Erythroblast (primary cell): ENCODE measurements around the gene DLX5.

Source experiments
- GATA1 ChIP-seq: IDR thresholded peaks from 2 replicates; pipeline ENCODE4 v1.6.1; 2011; ENCODE audit warnings: low read depth, mild to moderate bottlenecking, control low read depth, low read length, moderate library complexity
- POLR2A ChIP-seq: IDR thresholded peaks from 2 replicates; pipeline ENCODE4 v1.6.1; 2011; ENCODE audit warnings: mild to moderate bottlenecking, low read length

- no peak for TF ChIP-seq POLR2A
- TF ChIP-seq GATA1, result no peak
These were observed 28.3 kb downstream of the DLX5 start for GRCh38 chr7:96996111-96996957.
